Renal cortical epithelial cell (primary cell): ENCODE measurements around the gene GRWD1. TPM values are rescaled to one million over a fixed set of nuclear protein-coding genes. Genes with fewer than 3 reads are reported as not detected.

ENCODE experiments used
- DNase-seq: peaks from one replicate; pipeline ENCODE4 v3.0.0-alpha.2; 2011; ENCODE audit warnings: low read depth
- total RNA-seq: library from RNA; depleted of rRNA; stranded (reverse); fragments of >200 nt; gene quantifications from 2 replicates; pipeline ENCODE4 v1.2.3, GENCODE V29; 2014

The GRWD1 gene
- total RNA-seq, 1 donor from 2014 or later, result 50.3 TPM

DNA sequence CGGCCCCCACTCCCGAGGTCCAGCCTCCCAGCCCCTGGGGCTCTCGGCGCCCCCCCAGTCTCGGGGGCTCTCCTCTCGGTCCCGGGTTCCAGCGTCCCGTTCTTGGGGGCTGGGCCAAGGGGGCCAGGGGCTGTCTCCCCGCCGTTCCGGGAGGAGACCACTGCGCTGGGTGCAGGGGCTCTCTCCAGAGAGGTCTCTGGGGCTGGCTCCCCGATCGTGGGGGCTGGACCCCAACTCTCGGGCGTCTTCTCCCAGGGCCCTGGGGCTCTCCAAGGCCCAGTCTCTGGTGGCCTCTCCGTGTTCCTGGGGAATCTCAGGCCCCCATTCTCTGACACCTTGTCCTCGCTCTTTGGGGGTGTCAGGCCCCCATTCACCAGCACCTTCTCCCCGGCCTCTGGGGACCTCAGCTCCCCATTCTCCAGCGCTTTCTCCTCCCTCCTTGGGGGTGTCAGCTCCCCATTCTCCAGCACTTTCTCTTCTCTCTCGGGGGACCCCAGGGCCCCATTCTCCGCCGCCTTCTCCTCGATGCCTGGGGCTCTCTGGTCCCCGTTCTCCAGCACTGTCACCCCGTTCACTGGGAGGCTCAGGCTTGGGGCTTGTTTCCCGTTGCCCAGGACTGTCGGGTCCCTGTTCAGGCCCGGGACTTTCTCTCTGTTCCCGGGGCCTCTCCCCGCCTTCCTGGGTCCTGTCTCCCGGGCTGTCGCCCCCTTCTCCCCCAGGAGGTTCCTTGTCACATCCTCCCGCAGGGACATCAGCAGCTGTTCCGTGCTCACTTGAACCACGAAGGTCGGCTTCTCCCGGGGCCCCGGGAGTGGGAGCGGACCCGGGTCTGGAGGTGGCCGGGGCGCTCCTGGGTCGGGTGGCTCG is 52.2 kb downstream of the GRWD1 start:
- no peak for DNase-seq

DNA sequence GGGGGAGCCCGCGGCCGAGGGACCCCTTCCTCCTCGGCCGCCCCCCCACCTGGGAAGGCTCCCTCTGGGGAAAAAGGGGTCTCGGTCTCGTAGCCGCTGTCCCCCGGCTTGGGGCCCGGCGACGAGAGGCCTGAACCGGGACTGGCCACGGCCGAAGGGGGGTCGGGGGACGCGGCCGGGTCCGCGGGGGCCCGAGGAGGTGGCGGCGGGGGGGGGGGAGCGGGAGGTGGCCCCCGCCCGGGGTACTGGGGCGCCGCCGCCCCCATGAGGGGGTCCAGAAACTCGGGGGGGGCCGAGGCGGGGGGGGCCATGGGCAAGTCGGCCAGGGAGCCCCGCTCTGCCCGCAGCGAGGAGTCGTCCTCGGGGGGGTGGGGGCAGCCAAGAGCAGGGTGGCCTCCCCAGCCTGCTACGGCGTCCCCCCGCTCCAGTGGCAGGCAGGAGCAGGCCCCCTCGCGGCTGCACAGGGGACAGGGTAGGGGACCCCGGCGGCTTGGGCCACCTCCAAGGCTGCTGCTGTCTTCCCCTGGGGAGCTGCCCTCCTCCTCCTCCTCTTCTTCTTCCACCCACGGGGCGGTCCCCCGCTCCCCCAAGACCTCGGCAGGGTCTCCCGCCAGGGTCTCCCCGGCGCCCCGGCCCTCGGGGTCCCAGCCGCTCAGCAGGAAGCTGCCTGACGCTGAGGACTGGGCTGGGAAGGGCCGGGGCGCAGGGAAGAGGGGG is 53.0 kb downstream of the GRWD1 start:
- no peak for DNase-seq

DNA sequence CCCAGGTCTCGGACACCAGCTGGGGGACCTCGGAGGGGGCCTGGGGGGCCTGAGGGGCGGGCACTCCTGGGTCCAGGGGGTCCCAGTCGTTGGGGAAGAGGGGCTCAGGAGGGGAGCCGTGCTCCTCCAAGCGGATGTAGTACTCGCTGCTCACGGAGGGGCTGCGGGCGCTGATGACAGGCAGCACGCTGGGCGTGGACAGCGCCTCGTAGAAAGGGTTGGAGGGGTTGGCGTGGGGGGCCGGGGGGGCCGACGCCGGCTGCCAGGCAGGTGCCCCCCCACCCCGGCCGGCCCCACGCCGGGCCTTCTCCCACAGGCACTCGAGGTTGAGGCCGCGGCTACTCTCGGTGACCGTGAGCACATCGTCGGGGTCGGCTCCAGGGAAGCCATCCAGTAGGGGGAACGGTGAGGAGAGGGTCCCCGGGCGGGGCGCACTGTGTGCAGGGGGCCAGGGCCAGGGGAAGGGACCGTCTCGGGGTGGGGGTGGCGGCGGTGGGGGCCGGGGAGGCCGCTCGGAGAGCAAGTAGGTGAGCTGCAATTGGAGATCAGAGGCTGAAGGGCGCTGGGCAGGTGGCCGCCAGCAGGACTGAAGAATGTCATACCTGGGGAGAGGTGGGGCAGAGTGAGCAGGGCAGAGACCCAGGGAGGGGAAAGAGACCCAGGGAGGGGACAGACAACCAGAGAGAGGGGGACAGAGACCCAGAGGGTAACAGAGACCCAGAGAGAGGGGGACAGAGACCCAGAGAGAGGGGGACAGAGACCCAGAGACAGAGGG is 53.7 kb downstream of the GRWD1 start:
- no peak for DNase-seq

DNA sequence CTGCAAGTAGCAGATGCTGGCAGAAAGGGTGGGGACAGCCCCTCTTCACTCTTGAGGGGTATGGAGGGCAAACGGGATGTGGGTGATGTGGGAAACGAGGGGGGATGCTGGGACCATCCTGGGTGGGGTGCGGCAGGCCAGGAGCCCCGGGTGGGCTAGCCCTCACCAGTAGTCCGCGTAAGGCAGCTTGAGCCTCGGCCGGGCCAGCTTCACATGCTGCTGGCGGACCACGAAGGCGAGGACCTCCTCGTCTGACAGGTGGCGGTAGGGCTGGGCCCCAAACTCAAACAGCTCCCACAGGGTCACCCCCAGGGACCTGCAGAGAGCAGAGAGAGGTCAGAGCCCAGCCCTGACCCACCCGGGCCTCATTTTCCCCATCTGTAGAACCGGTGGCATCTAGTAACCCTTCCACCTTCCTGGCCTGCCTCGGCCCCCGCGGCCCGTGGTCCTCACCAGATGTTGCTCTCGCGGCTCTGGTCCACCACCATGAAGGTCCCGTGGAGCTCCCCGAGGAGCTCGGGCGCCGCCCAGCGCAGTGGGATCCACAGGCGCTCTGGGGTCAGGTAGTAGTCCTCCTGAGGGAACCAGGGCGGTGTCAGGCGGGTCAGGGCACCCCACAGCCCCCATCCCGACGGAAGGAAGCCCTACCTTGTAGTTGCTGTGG is 55.2 kb downstream of the GRWD1 start:
- no peak for DNase-seq

DNA sequence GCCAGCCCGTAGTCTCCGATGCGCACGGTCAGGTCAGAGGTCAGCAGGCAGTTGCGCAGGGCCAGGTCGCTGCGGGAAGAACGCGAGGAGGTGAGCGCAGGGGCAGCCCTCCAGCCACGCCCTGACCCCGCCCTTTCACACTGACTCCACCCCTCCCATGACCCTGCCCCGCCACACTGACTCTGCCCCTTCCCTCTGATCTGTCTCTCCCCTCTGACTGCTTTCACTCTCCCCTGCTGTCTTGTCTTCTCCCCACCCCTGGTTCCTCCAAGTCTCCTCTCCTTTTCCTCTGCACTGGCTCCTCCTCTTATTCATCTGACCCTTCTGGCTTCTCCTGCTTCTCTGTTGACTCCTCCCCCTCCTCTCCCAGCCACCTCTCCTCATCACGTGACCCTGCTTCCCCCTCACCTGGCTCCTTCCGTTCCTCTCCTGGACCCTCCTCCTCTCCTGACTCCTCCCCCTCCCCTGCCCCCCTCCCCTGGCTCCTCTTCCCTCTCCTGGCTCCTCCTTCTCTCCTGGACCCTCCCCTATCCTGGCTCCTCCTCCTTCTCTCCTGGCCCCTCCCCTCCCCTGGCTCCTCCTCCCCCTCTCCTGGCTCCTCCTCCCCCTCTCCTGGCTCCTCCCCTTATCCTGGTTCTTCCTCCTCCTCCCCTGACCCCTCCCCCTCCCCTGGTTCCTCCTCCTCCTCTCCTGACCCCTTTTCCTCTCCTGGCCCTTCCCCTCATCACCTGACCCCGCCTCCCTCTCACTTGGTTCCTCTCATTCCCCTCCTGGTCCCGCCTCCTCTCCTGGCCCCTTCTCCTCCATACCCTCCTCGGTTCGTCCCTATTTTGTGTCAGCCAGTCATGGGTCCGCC is 55.9 kb downstream of the GRWD1 start:
- DNase-seq, result peak; percentile 86

- no peak for DNase-seq
Measured at GRCh38 chr19:48502350-48503018, 56.7 kb downstream of the GRWD1 start.

DNA sequence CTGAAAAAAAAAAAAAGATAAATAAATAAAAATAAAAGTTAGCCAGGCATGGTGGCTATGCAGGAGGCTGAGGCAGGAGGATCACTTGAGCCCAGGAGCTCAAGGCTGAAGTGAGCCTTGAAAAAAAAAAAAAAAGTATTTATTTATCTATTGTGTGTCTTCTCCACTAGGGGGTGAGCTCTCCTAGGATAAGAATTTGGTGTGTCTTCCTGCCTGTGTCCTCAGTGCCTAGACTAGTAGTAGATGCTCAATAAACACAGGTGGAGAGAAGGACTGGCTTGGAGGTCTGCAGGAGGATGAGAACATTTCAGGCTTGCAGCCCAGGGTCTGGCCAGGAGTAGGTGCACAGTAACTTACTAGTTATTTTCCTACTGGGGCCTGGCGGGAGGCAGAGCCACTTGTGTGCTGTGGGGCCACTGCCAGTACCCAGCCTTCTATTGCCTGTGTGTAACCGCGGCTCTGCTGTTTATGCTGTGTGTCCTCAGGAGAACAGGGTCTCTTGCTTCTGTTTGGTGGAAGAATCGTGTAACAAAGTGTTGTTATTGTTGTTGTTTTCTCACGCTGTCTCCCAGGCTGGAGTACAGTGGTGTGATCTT is 60.5 kb downstream of the GRWD1 start:
- DNase-seq, result peak; percentile 56

Other genes with a start within 250 kb of the GRWD1 start
- 5.0 and 16.3 TPM in 2 replicates for gene CARD8, start 190.1 kb upstream of the GRWD1 start, total RNA-seq
- 2.6 and 3.1 TPM in 2 replicates for gene ZNF114, start 175.9 kb upstream of the GRWD1 start, total RNA-seq
- 30.3 and 48.8 TPM in 2 replicates for gene EMP3, start 120.4 kb upstream of the GRWD1 start, total RNA-seq
- gene TMEM143, start 82.0 kb upstream of the GRWD1 start, total RNA-seq, result 1.9 and 4.9 TPM in 2 replicates
- gene SYNGR4, start 81.6 kb upstream of the GRWD1 start, total RNA-seq, result not detected in 2 replicates
- gene KDELR1, start 54.4 kb upstream of the GRWD1 start, total RNA-seq, result 63.7 and 116 TPM in 2 replicates
- 0.17 and 0.25 TPM in 2 replicates for gene GRIN2D, start 52.3 kb upstream of the GRWD1 start, total RNA-seq
- 0.35 and 1.3 TPM in 2 replicates for gene KCNJ14, start 9.6 kb downstream of the GRWD1 start, total RNA-seq
- gene CYTH2, start 23.4 kb downstream of the GRWD1 start, total RNA-seq, result 44.3 and 58.4 TPM in 2 replicates
- gene LMTK3, start 65.9 kb downstream of the GRWD1 start, total RNA-seq, result 1.1 and 1.2 TPM in 2 replicates
- gene SULT2B1, start 106.2 kb downstream of the GRWD1 start, total RNA-seq, result not detected in 2 replicates
- not detected in 2 replicates for gene SPACA4, start 160.8 kb downstream of the GRWD1 start, total RNA-seq
- 0.17 TPM in 1 of 2 replicates, not detected in the other for gene FAM83E, start 169.1 kb downstream of the GRWD1 start, total RNA-seq
- gene RPL18, start 173.2 kb downstream of the GRWD1 start, total RNA-seq, result 591 and 1,820 TPM in 2 replicates
- gene SPHK2, start 173.5 kb downstream of the GRWD1 start, total RNA-seq, result 9.1 and 9.9 TPM in 2 replicates
- gene DBP, start 191.4 kb downstream of the GRWD1 start, total RNA-seq, result 0.52 and 2.3 TPM in 2 replicates
- gene CA11, start 200.2 kb downstream of the GRWD1 start, total RNA-seq, result 0.35 and 3.3 TPM in 2 replicates
- gene NTN5, start 227.0 kb downstream of the GRWD1 start, total RNA-seq, result 0.40 TPM in 1 of 2 replicates, not detected in the other
- gene FUT2, start 250.0 kb downstream of the GRWD1 start, total RNA-seq, result 0.25 and 1.9 TPM in 2 replicates